ENCODE measurements around the gene MED8.

DNA sequence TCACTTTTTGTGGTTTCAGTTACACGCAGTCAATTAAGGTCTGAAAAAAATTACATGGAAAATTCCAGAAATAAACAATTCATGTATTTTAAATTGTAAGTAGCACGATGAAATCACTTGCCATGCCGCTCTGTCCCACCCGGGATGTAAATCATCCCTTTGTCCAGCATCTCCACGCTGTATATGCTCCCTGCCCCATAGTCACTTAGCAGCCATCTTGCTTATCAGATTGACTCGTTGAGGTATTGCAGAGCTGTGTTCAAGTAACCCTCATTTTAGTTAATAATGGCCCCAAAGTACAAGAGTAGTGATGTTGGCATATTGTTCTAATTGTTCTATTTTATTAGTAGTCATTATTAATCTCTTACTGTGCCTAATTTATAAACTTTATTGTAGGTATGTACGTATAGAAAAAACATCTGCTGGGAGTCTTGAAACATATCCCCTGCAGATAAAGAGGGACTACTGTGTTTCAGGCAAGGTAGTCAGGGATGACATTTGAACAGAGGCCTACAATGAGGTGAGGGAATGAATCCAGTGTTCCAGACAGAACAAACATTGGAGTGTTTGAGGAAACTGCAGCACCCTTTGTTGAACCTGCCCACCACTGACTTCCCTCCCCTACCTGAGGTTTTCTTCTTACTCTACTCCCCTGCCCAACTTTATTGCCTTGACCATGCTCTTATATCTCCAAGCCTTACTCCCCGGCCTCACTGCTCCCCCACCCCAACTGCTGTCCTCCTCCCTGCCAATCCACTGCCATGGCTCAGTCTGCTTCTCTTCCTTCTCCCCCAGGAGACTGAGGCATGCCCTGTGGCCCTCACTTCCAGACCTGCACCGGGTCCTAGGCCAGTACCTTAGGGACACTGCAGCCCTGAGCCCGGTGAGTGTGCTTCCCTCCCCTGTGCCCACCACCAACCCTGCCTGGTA, 37.9 kb downstream of the MED8 start:
- no peak for TF ChIP-seq EP300 (IDR thresholded peaks at IDR 0.05; ENCODE audit: borderline replicate concordance)
- TF ChIP-seq TCF12 (IDR thresholded peaks at IDR 0.05; ENCODE audit: low read depth) = no peak
- no peak for TF ChIP-seq RAD21 (IDR thresholded peaks at IDR 0.05; ENCODE audit: low read depth)
- no peak for TF ChIP-seq REST (IDR thresholded peaks at IDR 0.05; ENCODE audit: low read depth)
- no peak for TF ChIP-seq TEAD4 (IDR thresholded peaks at IDR 0.05)
- no peak for TF ChIP-seq TAF1 (IDR thresholded peaks at IDR 0.05; ENCODE audit: low read depth)
- no peak for TF ChIP-seq CEBPB (IDR thresholded peaks at IDR 0.05)
- no peak for TF ChIP-seq YY1 (IDR thresholded peaks at IDR 0.05; ENCODE audit: low read depth)
- TF ChIP-seq, protein P1, sequence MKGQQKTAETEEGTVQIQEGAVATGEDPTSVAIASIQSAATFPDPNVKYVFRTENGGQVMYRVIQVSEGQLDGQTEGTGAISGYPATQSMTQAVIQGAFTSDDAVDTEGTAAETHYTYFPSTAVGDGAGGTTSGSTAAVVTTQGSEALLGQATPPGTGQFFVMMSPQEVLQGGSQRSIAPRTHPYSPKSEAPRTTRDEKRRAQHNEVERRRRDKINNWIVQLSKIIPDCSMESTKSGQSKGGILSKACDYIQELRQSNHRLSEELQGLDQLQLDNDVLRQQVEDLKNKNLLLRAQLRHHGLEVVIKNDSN (IDR thresholded peaks at IDR 0.05) = no peak
- no peak for TF ChIP-seq MAX (IDR thresholded peaks at IDR 0.05)
- TF ChIP-seq FOXM1 (IDR thresholded peaks at IDR 0.05; ENCODE audit: borderline replicate concordance, low read depth) = no peak

Data from Ishikawa (cell line).